Progenitor cell of endocrine pancreas (in vitro differentiated cells): ENCODE data around the gene CTNS. TPM values are rescaled to one million over a fixed set of nuclear protein-coding genes. Genes with fewer than 3 reads are reported as not detected.

Experiments
- DNase-seq: peaks from one replicate; pipeline ENCODE4 v3.0.0; 2021; ENCODE audit warnings: low spot score; ENCODE audit not compliant: unreplicated experiment
- H3K27ac Mint-ChIP-seq: 2 replicates; pipeline ENCODE4 v1.8.0; 2021; ENCODE audit warnings: mild to moderate bottlenecking, moderate library complexity, mixed read lengths
- H3K27me3 Mint-ChIP-seq: 2 replicates; pipeline ENCODE4 v1.8.0; 2021; ENCODE audit warnings: mixed read lengths
- H3K36me3 Mint-ChIP-seq: 2 replicates; pipeline ENCODE4 v1.8.0; 2022; ENCODE audit warnings: mixed read lengths; ENCODE audit not compliant: insufficient read depth
- H3K4me1 Mint-ChIP-seq: 2 replicates; pipeline ENCODE4 v1.8.0; 2021; ENCODE audit warnings: low read depth, mixed read lengths
- H3K4me3 Mint-ChIP-seq: 2 replicates; pipeline ENCODE4 v1.8.0; 2021; ENCODE audit warnings: low read depth, mild to moderate bottlenecking, moderate library complexity, mixed read lengths
- H3K9me3 Mint-ChIP-seq: 2 replicates; pipeline ENCODE4 v1.8.0; 2021; ENCODE audit warnings: low read depth, mixed read lengths
- CTCF ChIP-seq: fragments of 200-600 bp; sonication (generic); IDR thresholded peaks from one replicate; pipeline ENCODE4 v1.5.0; 2021; ENCODE audit warnings: antibody characterized with exemption, mild to moderate bottlenecking; ENCODE audit not compliant: unreplicated experiment
- total RNA-seq: library from RNA; stranded (reverse); gene quantifications from 2 replicates; pipeline ENCODE4 v1.2.1, GENCODE V29; 2021

Gene CTNS
- total RNA-seq, 1 donor from 2014 or later = 16.4 TPM

GRCh38 chr17:3675886-3676285, 39.3 kb downstream of the CTNS start:
- Mint-ChIP-seq H3K27ac (no peak overlapping the region), H3K4me1 (no peaks in the 10 kb centered on the region), H3K9me3 (no peaks in the 10 kb centered on the region), H3K27me3 (peaks cover 12% of the 10 kb centered on the region), H3K4me3 (no peak overlapping the region), H3K36me3 (peaks cover 2% of the 10 kb centered on the region)
- DNase-seq = no peak
- TF ChIP-seq CTCF = no peak

- Mint-ChIP-seq H3K9me3 (no peaks in the 10 kb centered on the region), H3K27me3 (peaks cover 21% of the 10 kb centered on the region), H3K4me1 (no peaks in the 10 kb centered on the region), H3K27ac (no peak overlapping the region), H3K36me3 (no peaks in the 10 kb centered on the region), H3K4me3 (no peak overlapping the region)
- TF ChIP-seq CTCF = peak; percentile 16
- DNase-seq = no peak
Measured at GRCh38 chr17:3678095-3678820, 41.7 kb downstream of the CTNS start.

- Mint-ChIP-seq H3K27ac (no peak overlapping the region), H3K27me3 (peaks cover 21% of the 10 kb centered on the region)
- no peak for TF ChIP-seq CTCF
Measured at GRCh38 chr17:3678821-3679530, 42.4 kb downstream of the CTNS start.

GRCh38 chr17:3679531-3680126, 43.1 kb downstream of the CTNS start:
- TF ChIP-seq CTCF = no peak
- H3K27ac Mint-ChIP-seq = no peak overlapping the region
- H3K9me3 Mint-ChIP-seq = no peaks in the 10 kb centered on the region
- H3K4me1 Mint-ChIP-seq = no peaks in the 10 kb centered on the region
- H3K27me3 Mint-ChIP-seq = peaks cover 18% of the 10 kb centered on the region
- no peaks in the 10 kb centered on the region for H3K36me3 Mint-ChIP-seq
- no peak for DNase-seq
- no peak overlapping the region for H3K4me3 Mint-ChIP-seq

More at GRCh38 chr17:3678821-3679530, 42.4 kb downstream of the CTNS start:
- DNase-seq = no peak
- Mint-ChIP-seq H3K4me3 (no peak overlapping the region), H3K9me3 (no peaks in the 10 kb centered on the region), H3K36me3 (no peaks in the 10 kb centered on the region), H3K4me1 (no peaks in the 10 kb centered on the region)

- TF ChIP-seq CTCF = no peak
- Mint-ChIP-seq H3K4me3 (no peak overlapping the region), H3K4me1 (no peaks in the 10 kb centered on the region), H3K9me3 (no peaks in the 10 kb centered on the region), H3K27me3 (peaks cover 13% of the 10 kb centered on the region), H3K27ac (no peak overlapping the region), H3K36me3 (no peaks in the 10 kb centered on the region)
- DNase-seq = no peak
Measured at GRCh38 chr17:3681057-3681456, 44.5 kb downstream of the CTNS start.
